ENCODE measurements around the gene CGNL1.

Gene CGNL1

GRCh38 chr15:57391537-57391936 lies 15.2 kb downstream of the CGNL1 start:
- no peak overlapping the region for H3K4me3 ChIP-seq (ENCODE audit: low read depth in 1 of 5, low read length in 5 of 5)

GRCh38 chr15:57393061-57393460 lies 16.8 kb downstream of the CGNL1 start:
- Histone ChIP-seq H3K9me3 (ENCODE audit: control insufficient read depth in 5 of 5, low read length in 5 of 5) (no peaks in the 10 kb centered on the region), H3K4me3 (ENCODE audit: low read depth in 1 of 5, low read length in 5 of 5) (no peak overlapping the region), H3K27me3 (ENCODE audit: control insufficient read depth in 5 of 5, insufficient read depth in 4 of 5, low read length in 5 of 5) (no peaks in the 10 kb centered on the region), H3K27ac (ENCODE audit: low read depth, low read length) (no peak overlapping the region), H3K4me1 (ENCODE audit: control insufficient read depth in 5 of 5, insufficient read depth in 5 of 5, low read length in 5 of 5) (peaks cover 0 to 6% (median 0%) of the 10 kb centered on the region in 5 donors), H3K36me3 (ENCODE audit: control insufficient read depth in 5 of 5, insufficient read depth in 5 of 5, low read length in 5 of 5) (no peaks in the 10 kb centered on the region), H3K9ac (ENCODE audit: low read length in 5 of 5) (no peak overlapping the region)

More at GRCh38 chr15:57391537-57391936, 15.2 kb downstream of the CGNL1 start:
- no peaks in the 10 kb centered on the region for H3K9me3 ChIP-seq (ENCODE audit: control insufficient read depth in 5 of 5, low read length in 5 of 5)
- no peaks in the 10 kb centered on the region for H3K36me3 ChIP-seq (ENCODE audit: control insufficient read depth in 5 of 5, insufficient read depth in 5 of 5, low read length in 5 of 5)
- H3K4me1 ChIP-seq (ENCODE audit: control insufficient read depth in 5 of 5, insufficient read depth in 5 of 5, low read length in 5 of 5): peaks cover 0 to 6% (median 0%) of the 10 kb centered on the region in 5 donors
- H3K27me3 ChIP-seq (ENCODE audit: control insufficient read depth in 5 of 5, insufficient read depth in 4 of 5, low read length in 5 of 5): no peaks in the 10 kb centered on the region
- H3K27ac ChIP-seq (ENCODE audit: low read depth, low read length): no peak overlapping the region
- H3K9ac ChIP-seq (ENCODE audit: low read length in 5 of 5): no peak overlapping the region

- Histone ChIP-seq H3K9me3 (ENCODE audit: control insufficient read depth in 5 of 5, low read length in 5 of 5) (no peaks in the 10 kb centered on the region), H3K36me3 (ENCODE audit: control insufficient read depth in 5 of 5, insufficient read depth in 5 of 5, low read length in 5 of 5) (no peaks in the 10 kb centered on the region), H3K4me3 (ENCODE audit: low read depth in 1 of 5, low read length in 5 of 5) (no peak overlapping the region), H3K27me3 (ENCODE audit: control insufficient read depth in 5 of 5, insufficient read depth in 4 of 5, low read length in 5 of 5) (no peaks in the 10 kb centered on the region), H3K9ac (ENCODE audit: low read length in 5 of 5) (no peak overlapping the region), H3K27ac (ENCODE audit: low read depth, low read length) (no peak overlapping the region), H3K4me1 (ENCODE audit: control insufficient read depth in 5 of 5, insufficient read depth in 5 of 5, low read length in 5 of 5) (peaks cover 0 to 6% (median 0%) of the 10 kb centered on the region in 5 donors)
Measured at GRCh38 chr15:57395292-57395691, 19.0 kb downstream of the CGNL1 start.

- Histone ChIP-seq H3K4me3 (ENCODE audit: low read depth in 1 of 5, low read length in 5 of 5) (no peak overlapping the region), H3K36me3 (ENCODE audit: control insufficient read depth in 5 of 5, insufficient read depth in 5 of 5, low read length in 5 of 5) (no peaks in the 10 kb centered on the region), H3K27ac (ENCODE audit: low read depth, low read length) (no peak overlapping the region), H3K4me1 (ENCODE audit: control insufficient read depth in 5 of 5, insufficient read depth in 5 of 5, low read length in 5 of 5) (peaks cover 0 to 4% (median 0%) of the 10 kb centered on the region in 5 donors), H3K9me3 (ENCODE audit: control insufficient read depth in 5 of 5, low read length in 5 of 5) (no peaks in the 10 kb centered on the region), H3K27me3 (ENCODE audit: control insufficient read depth in 5 of 5, insufficient read depth in 4 of 5, low read length in 5 of 5) (no peaks in the 10 kb centered on the region), H3K9ac (ENCODE audit: low read length in 5 of 5) (no peak overlapping the region)
Measured at GRCh38 chr15:57398336-57398735, 22.0 kb downstream of the CGNL1 start.

GRCh38 chr15:57401546-57401945 lies 25.2 kb downstream of the CGNL1 start:
- no peaks in the 10 kb centered on the region for H3K27me3 ChIP-seq (ENCODE audit: control insufficient read depth in 5 of 5, insufficient read depth in 4 of 5, low read length in 5 of 5)
- no peaks in the 10 kb centered on the region for H3K4me1 ChIP-seq (ENCODE audit: control insufficient read depth in 5 of 5, insufficient read depth in 5 of 5, low read length in 5 of 5)
- no peaks in the 10 kb centered on the region for H3K9me3 ChIP-seq (ENCODE audit: control insufficient read depth in 5 of 5, low read length in 5 of 5)
- no peak overlapping the region for H3K9ac ChIP-seq (ENCODE audit: low read length in 5 of 5)
- no peak overlapping the region for H3K4me3 ChIP-seq (ENCODE audit: low read depth in 1 of 5, low read length in 5 of 5)
- no peaks in the 10 kb centered on the region for H3K36me3 ChIP-seq (ENCODE audit: control insufficient read depth in 5 of 5, insufficient read depth in 5 of 5, low read length in 5 of 5)
- no peak overlapping the region for H3K27ac ChIP-seq (ENCODE audit: low read depth, low read length)

GRCh38 chr15:57403017-57403416 lies 26.7 kb downstream of the CGNL1 start:
- Histone ChIP-seq H3K9me3 (ENCODE audit: control insufficient read depth in 5 of 5, low read length in 5 of 5) (no peaks in the 10 kb centered on the region), H3K4me1 (ENCODE audit: control insufficient read depth in 5 of 5, insufficient read depth in 5 of 5, low read length in 5 of 5) (no peaks in the 10 kb centered on the region), H3K27me3 (ENCODE audit: control insufficient read depth in 5 of 5, insufficient read depth in 4 of 5, low read length in 5 of 5) (no peaks in the 10 kb centered on the region), H3K27ac (ENCODE audit: low read depth, low read length) (no peak overlapping the region), H3K36me3 (ENCODE audit: control insufficient read depth in 5 of 5, insufficient read depth in 5 of 5, low read length in 5 of 5) (no peaks in the 10 kb centered on the region), H3K4me3 (ENCODE audit: low read depth in 1 of 5, low read length in 5 of 5) (no peak overlapping the region), H3K9ac (ENCODE audit: low read length in 5 of 5) (no peak overlapping the region)

GRCh38 chr15:57403566-57404325 lies 27.4 kb downstream of the CGNL1 start:
- no peak overlapping the region for H3K4me3 ChIP-seq (ENCODE audit: low read depth in 1 of 5, low read length in 5 of 5)
- no peaks in the 10 kb centered on the region for H3K36me3 ChIP-seq (ENCODE audit: control insufficient read depth in 5 of 5, insufficient read depth in 5 of 5, low read length in 5 of 5)
- H3K9ac ChIP-seq (ENCODE audit: low read length in 5 of 5): no peak overlapping the region
- no peaks in the 10 kb centered on the region for H3K4me1 ChIP-seq (ENCODE audit: control insufficient read depth in 5 of 5, insufficient read depth in 5 of 5, low read length in 5 of 5)
- no peaks in the 10 kb centered on the region for H3K27me3 ChIP-seq (ENCODE audit: control insufficient read depth in 5 of 5, insufficient read depth in 4 of 5, low read length in 5 of 5)
- H3K9me3 ChIP-seq (ENCODE audit: control insufficient read depth in 5 of 5, low read length in 5 of 5): no peaks in the 10 kb centered on the region
- H3K27ac ChIP-seq (ENCODE audit: low read depth, low read length): no peak overlapping the region

GRCh38 chr15:57405133-57405532 lies 28.8 kb downstream of the CGNL1 start:
- Histone ChIP-seq H3K4me1 (ENCODE audit: control insufficient read depth in 5 of 5, insufficient read depth in 5 of 5, low read length in 5 of 5) (no peaks in the 10 kb centered on the region), H3K9me3 (ENCODE audit: control insufficient read depth in 5 of 5, low read length in 5 of 5) (no peaks in the 10 kb centered on the region), H3K4me3 (ENCODE audit: low read depth in 1 of 5, low read length in 5 of 5) (no peak overlapping the region)

GRCh38 chr15:57406062-57406772 lies 29.9 kb downstream of the CGNL1 start:
- Histone ChIP-seq H3K4me3 (ENCODE audit: low read depth in 1 of 5, low read length in 5 of 5) (no peak overlapping the region), H3K9ac (ENCODE audit: low read length in 5 of 5) (no peak overlapping the region), H3K27ac (ENCODE audit: low read depth, low read length) (no peak overlapping the region), H3K9me3 (ENCODE audit: control insufficient read depth in 5 of 5, low read length in 5 of 5) (no peaks in the 10 kb centered on the region), H3K36me3 (ENCODE audit: control insufficient read depth in 5 of 5, insufficient read depth in 5 of 5, low read length in 5 of 5) (no peaks in the 10 kb centered on the region), H3K27me3 (ENCODE audit: control insufficient read depth in 5 of 5, insufficient read depth in 4 of 5, low read length in 5 of 5) (no peaks in the 10 kb centered on the region), H3K4me1 (ENCODE audit: control insufficient read depth in 5 of 5, insufficient read depth in 5 of 5, low read length in 5 of 5) (no peaks in the 10 kb centered on the region)

More at GRCh38 chr15:57405133-57405532, 28.8 kb downstream of the CGNL1 start:
- H3K27me3 ChIP-seq (ENCODE audit: control insufficient read depth in 5 of 5, insufficient read depth in 4 of 5, low read length in 5 of 5): no peaks in the 10 kb centered on the region
- no peak overlapping the region for H3K27ac ChIP-seq (ENCODE audit: low read depth, low read length)
- H3K9ac ChIP-seq (ENCODE audit: low read length in 5 of 5): no peak overlapping the region
- no peaks in the 10 kb centered on the region for H3K36me3 ChIP-seq (ENCODE audit: control insufficient read depth in 5 of 5, insufficient read depth in 5 of 5, low read length in 5 of 5)

- Histone ChIP-seq H3K9ac (ENCODE audit: low read length in 5 of 5) (no peak overlapping the region), H3K4me3 (ENCODE audit: low read depth in 1 of 5, low read length in 5 of 5) (no peak overlapping the region), H3K9me3 (ENCODE audit: control insufficient read depth in 5 of 5, low read length in 5 of 5) (no peaks in the 10 kb centered on the region), H3K27me3 (ENCODE audit: control insufficient read depth in 5 of 5, insufficient read depth in 4 of 5, low read length in 5 of 5) (no peaks in the 10 kb centered on the region), H3K27ac (ENCODE audit: low read depth, low read length) (no peak overlapping the region), H3K4me1 (ENCODE audit: control insufficient read depth in 5 of 5, insufficient read depth in 5 of 5, low read length in 5 of 5) (no peaks in the 10 kb centered on the region), H3K36me3 (ENCODE audit: control insufficient read depth in 5 of 5, insufficient read depth in 5 of 5, low read length in 5 of 5) (no peaks in the 10 kb centered on the region)
Measured at GRCh38 chr15:57410373-57410772, 34.1 kb downstream of the CGNL1 start.

Measured in subcutaneous abdominal adipose tissue (tissue), 5 donors.